Activated CD4-positive, alpha-beta T cell treated with anti-CD3 and anti-CD28 coated beads, Interleukin-10, Interleukin-2, amounts not matched to agents 100 ng/mL and 50 ng/mL, durations not matched to agents 16 hours and 8 hours (primary cell): Measurements from ENCODE around the gene CD200.

Source experiments
- DNase-seq: peaks from one replicate; pipeline ENCODE4 v3.0.0-alpha.2; 2020

The CD200 gene, protein sequence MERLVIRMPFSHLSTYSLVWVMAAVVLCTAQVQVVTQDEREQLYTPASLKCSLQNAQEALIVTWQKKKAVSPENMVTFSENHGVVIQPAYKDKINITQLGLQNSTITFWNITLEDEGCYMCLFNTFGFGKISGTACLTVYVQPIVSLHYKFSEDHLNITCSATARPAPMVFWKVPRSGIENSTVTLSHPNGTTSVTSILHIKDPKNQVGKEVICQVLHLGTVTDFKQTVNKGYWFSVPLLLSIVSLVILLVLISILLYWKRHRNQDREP

GRCh38 chr3:112333002-112333380, at the start of gene CD200:
CD200 (plus strand) TSS chr3:112333156; CDS start chr3:112333213, 57 bp downstream.
- DNase-seq = peak; percentile 68

- no peak for DNase-seq
Measured at GRCh38 chr3:112289011-112289410, 43.9 kb upstream of the CD200 start.

DNA sequence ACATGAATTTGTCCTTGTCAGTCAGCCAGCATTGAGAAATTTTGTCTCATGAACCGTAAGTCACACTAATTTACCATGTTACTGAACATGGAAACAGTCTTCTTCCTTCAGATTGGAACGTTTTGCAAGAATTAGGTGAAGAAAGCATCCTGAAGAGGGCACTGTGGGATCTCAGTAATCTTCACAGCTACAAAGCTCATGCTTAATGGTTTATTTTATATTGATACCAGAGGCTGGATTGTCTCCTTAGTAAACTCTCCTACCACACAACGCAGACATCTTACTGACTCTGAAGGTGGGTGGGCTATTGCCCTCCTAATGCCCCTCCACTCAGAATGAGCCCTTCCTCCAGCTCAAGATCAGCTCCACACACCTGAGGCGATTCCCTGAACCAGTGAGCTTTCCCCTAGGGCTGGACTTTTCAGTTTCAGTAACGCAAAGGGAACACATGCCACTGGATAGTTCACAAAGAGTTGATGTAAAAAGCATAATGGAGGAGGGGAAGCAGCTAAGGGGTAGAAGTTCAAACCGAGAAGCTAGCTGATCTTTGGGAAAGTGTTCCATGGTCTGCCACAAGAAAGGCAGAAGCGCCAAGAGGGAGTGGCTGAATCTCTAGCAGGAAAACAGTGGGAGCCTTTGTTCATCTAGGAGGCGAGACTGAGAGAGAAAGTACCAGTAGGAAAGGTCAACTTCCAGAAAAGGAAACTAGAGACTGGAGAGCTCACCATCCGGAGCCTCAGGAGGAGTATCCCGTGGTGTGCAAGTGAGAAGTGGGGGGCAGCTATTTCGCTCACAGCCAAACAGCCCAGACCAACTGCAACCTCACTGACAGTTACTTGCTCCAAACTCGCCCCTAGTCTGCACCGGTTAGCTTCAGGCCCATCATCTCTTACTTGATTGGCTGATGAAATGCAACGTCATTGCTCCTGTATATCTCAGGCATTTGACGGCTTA, 39.3 kb upstream of the CD200 start, which contains the start of gene SLC9C1:
Gene SLC9C1 (minus strand): TSS at position 849 of the 954 bp plus-strand sequence. CDS start 7,425 bp downstream, outside the sequence.
- peak; percentile 60 for DNase-seq

GRCh38 chr3:112297714-112298113, 35.2 kb upstream of the CD200 start:
- DNase-seq = peak; percentile 16

GRCh38 chr3:112298781-112299180, 34.2 kb upstream of the CD200 start:
- no peak for DNase-seq

DNA sequence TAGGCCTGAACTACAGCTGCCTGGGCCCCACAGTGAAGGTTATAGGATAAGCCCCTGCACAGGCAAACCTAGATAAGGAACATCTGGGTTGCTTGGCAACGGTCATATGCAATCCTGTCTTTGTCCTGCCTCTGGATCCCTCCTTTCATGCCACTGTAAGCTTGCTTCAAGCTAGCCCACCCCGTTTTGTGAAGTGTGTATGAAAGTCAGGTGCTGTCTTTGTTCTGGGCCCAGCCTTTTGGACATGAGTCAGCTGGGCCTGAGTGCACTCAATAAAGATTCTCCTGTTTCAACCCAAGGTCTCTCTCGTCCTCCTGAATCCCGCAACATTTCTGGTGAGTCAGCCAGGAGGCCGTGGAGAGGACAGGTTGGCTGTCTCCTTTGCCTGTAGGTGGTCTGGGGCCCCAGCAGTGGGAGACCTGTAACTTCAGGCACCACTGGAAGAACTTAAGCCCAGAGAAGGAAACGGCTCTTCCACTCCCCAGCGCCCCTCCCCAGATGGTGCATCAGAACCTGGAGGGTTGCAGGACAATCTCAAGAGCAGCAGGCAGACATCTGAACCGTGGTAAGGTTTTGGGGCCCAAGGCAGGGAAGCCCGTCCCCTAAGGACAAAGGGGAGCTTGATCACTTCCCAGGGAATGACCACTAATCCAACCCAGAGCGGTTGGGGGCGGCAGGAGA, 30.7 kb upstream of the CD200 start:
- DNase-seq = no peak

DNA sequence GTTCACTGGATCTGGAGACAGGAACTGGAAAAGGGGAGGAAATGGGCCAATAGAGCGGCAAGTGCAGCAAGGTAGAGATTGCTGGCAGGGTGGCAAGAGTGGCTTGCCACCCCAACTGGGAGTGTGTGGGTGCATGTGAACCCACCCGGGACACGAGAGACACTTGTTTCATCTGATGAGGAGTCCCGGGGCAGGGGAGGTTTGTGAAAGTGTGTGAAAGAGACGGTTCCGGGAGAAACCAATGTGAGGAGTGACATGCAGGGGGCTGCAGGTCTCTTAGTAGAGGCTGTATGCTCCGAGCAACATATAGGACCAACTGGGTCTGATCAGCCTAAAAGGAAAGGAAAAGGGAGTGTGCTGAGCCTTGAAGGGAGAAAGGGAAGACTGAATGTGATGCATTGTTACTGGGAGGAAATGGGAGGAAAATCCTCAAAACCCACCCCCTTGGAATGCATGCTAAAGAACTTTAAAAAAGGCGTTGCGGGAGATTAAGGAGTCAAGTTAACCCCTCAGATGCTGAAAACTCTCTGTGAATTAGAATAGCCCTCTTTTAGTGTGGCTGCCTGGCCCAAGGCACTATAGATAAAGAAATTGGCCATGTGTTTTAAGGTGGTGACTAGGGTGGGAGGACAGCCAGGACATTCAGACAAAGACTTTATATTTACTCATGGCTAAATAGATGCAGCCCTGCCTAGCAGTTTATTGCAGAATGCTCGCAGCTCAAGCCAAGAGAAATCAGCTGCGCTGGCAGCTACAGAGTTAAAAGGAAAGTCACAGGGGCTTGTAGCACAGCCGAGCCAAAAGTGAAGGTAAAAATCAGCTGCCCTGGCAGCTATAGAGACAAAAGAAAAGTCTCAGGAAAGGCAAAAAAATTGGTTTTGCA, 29.8 kb upstream of the CD200 start:
- DNase-seq = no peak

DNA sequence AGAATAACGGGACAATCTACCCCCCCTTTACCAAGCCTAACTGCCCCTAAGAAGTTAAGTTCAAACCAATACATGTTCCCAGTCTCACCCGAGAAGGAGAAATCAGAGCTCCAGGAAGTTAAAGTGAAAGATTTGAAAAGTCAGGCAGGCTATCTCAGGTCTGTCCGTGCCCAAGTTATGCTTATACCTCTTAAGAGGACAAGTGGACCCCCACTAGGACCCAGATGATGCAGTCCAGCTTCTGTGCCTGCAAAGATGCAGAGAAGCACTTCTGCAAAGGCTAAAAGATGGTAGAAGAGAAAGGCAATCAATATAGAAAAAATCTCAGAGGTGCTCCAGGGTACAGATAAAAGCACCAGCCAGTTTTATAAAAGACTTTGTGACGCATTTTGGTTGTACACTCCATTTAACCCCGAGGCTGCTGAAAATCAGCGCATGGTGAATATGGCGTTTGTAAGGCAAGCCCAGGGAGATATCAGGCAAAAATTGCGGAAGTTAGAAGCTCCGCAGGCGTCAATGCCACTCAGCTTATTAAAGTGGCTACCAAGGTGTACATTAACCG, 29.1 kb upstream of the CD200 start:
- DNase-seq = no peak

GRCh38 chr3:112304611-112305010, 28.3 kb upstream of the CD200 start:
- no peak for DNase-seq

DNA sequence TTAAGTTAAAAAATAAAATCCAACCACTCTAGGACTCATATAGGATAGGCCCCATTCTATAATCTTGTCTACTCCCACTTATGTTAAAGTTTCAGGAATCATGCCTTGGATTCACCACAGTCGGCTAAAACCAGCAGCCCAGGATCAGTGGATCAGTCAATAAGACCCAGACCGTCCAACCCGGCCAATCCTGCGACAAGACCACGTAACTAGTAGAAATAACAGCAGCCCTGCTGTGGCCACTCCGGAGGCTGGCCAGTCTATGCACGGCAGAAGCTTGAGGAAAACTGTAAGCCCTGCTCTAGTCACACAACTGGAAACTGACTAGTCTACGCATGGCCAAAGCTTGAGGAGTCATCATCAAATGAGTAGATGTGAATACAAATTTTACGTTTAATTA, 26.1 kb upstream of the CD200 start:
- no peak for DNase-seq

DNA sequence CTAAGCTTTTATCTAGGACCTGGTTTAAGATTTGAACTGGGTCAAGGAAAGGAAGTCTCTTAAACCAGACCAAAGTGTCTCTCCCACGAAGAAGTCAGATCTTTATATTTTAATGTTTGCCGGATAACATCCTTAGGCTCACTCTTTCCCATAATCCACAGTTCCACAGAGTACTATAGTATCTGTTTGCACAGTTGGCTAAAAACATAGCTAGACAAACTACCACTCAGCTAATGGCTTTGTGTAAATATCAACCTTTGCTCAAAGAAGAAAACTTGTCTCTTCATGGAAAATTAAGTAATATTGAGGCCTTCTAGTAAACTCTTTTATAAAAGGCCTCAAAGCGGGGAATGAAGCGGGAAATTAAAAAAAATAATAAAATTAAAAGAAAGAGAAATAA, 25.4 kb upstream of the CD200 start:
- DNase-seq = no peak

DNA sequence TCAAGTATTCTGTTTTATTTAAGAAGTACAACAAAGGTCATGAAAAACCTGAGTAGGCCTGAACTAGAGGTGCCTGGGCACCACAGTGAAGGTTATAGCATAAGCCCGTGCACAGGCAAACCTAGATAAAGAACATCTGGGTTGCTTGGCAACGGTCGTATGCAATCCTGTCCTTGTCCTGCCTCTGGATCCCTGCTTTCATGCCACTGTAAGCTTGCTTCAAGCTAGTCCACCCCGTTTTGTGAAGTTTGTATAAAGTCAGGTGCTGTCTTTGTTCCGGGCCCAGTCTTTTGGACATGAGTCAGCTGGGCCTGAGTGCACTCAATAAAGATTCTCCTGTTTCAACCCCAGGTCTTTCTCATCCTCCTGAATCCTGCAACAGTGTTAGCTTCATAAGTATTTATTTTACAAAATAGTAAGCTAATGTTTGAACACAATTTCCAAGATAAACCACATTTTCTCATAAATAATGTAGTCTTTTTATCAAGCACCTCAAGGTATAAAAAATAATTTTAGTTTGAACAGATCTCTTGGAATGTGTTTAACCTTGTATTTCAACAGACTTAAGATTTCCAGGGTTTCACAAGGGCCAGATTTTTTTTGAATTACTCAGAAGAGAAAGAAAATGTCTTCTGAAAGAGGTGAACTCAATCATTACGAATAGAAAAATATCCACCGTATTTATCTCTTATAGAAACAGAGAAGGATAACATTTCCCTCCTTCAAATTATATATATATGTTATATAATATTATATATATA, 24.6 kb upstream of the CD200 start:
- no peak for DNase-seq

DNA sequence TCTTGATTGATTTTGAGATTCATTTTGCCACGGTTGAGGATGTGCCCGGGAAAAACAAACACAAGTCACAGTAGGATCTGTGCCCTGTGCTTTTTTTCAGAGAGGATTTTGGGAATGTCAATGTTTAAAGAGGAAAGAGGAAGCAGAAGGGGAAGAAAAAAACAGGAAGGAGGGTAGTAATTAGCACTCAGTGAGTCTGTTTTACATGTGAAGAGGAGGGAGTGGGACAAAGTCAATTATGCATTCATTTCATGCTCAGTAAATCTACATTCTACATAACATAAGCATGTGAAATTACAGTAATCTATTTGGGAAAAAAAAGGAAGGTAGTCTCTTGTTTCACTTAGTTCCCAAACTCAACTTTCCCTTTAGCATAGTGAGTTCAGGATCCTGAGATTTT, 18.3 kb upstream of the CD200 start:
- DNase-seq = no peak

GRCh38 chr3:112315791-112316190, 17.2 kb upstream of the CD200 start:
- no peak for DNase-seq

- no peak for DNase-seq
Measured at GRCh38 chr3:112319516-112320276, 13.3 kb upstream of the CD200 start.

DNA sequence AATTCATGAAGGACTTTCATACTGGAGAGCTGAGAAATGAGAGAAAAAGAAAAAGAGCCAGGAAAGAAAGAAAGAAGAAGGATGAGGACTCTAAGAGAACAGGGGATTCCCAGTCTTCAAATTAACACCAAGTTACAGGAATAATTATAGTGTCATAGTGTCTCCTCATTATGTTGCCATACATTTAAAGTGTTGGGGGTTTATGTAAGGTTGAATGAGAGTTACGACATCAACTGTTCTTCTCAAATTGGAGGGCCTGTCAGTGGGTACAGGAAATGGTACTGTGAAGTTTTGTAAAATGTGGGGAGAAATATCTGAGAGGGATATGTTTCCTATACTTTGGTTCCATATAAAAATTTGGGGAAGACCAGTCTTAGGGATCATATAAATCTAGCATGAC, 12.3 kb upstream of the CD200 start:
- no peak for DNase-seq

GRCh38 chr3:112321867-112322652, 10.9 kb upstream of the CD200 start:
- DNase-seq = no peak

GRCh38 chr3:112327371-112327951, 5.5 kb upstream of the CD200 start:
- peak; percentile 75 for DNase-seq

DNA sequence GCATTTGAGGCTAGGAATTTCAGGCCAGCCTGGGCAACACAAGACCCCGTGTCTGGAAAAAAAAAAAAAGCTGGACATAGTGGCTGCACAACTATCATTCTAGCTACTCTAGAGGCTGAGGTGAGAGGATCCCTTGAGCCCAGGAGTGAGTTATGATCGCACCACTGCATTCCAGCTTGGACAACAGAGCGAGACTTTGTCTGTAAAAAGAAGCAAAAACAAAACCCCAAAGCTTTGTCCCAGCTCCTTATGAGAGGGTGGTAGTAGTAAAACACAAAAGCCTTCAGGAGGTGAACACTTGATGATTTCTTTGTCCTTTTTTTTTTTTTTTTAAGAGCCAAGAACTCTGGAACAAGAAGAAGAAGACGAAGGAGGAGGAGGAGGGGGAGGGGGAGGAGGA, 1.1 kb upstream of the CD200 start:
- no peak for DNase-seq
